Skeletal muscle tissue (tissue), 4 donors: Measurements from ENCODE around the gene AGXT2. TPM values are rescaled to one million over a fixed set of nuclear protein-coding genes. Genes with fewer than 3 reads are reported as not detected.

Experiments used
- H3K27ac ChIP-seq: one replicate; pipeline ENCODE4 v1.7.0; 2013; ENCODE audit warnings: mild to moderate bottlenecking, low read depth, low read length, inconsistent platforms
- H3K27me3 ChIP-seq, 3 donors: one replicate each; pipeline ENCODE4 v1.7.0; 2013; ENCODE audit warnings: low read length in 3 of 3; ENCODE audit not compliant: control insufficient read depth in 3 of 3, insufficient read depth in 3 of 3
- H3K36me3 ChIP-seq, 3 donors: one replicate each; pipeline ENCODE4 v1.7.0; 2013; ENCODE audit warnings: low read length in 3 of 3; ENCODE audit not compliant: control insufficient read depth in 3 of 3, insufficient read depth in 3 of 3
- H3K4me1 ChIP-seq, 3 donors: one replicate each; pipeline ENCODE4 v1.7.0; 2013; ENCODE audit warnings: low read length in 3 of 3, mild to moderate bottlenecking in 3 of 3; ENCODE audit not compliant: control insufficient read depth in 3 of 3, insufficient read depth in 3 of 3
- H3K4me3 ChIP-seq, 3 donors: one replicate each; pipeline ENCODE4 v1.7.0; 2013; ENCODE audit warnings: low read length in 3 of 3
- H3K9ac ChIP-seq, 3 donors: one replicate each; pipeline ENCODE4 v1.7.0; 2013; ENCODE audit warnings: low read length in 3 of 3, mild to moderate bottlenecking in 3 of 3, moderate library complexity in 2 of 3, low read depth in 1 of 3
- H3K9me3 ChIP-seq, 3 donors: one replicate each; pipeline ENCODE4 v1.7.0; 2013; ENCODE audit warnings: low read length in 3 of 3; ENCODE audit not compliant: control insufficient read depth in 3 of 3
- total RNA-seq: library from RNA; depleted of rRNA; stranded (reverse); fragments of >200 nt; gene quantifications from one replicate; pipeline ENCODE4 v1.2.3, GENCODE V29; 2014
- donor health status: Osteomylitis.

AGXT2 gene
- not detected for total RNA-seq

GRCh38 chr5:35047785-35048404 lies at the start of gene AGXT2:
Gene AGXT2 (minus strand): TSS chr5:35047949. CDS start chr5:35047892, 57 bp downstream.
- Histone ChIP-seq H3K4me3 (no peak within 1 kb of the TSS), H3K9me3 (no peaks in the 10 kb centered on the region), H3K36me3 (no peaks in the 10 kb centered on the region), H3K9ac (no peak within 1 kb of the TSS), H3K4me1 (no peaks in the 10 kb centered on the region), H3K27ac (no peak within 1 kb of the TSS), H3K27me3 (peaks cover 0 to 6% (median 0%) of the 10 kb centered on the region in 3 donors)

- Histone ChIP-seq H3K4me1 (peaks cover 0 to 4% (median 0%) of the 10 kb centered on the region in 3 donors), H3K9me3 (no peaks in the 10 kb centered on the region), H3K36me3 (no peaks in the 10 kb centered on the region), H3K4me3 (no peak overlapping the region), H3K9ac (no peak overlapping the region), H3K27me3 (peaks cover 0 to 2% (median 0%) of the 10 kb centered on the region in 3 donors), H3K27ac (no peak overlapping the region)
These were observed 49.2 kb upstream of the AGXT2 start for GRCh38 chr5:35096932-35097331.

GRCh38 chr5:35096216-35096615 lies 48.5 kb upstream of the AGXT2 start:
- H3K4me3 ChIP-seq, result no peak overlapping the region
- H3K27ac ChIP-seq, result no peak overlapping the region
- no peak overlapping the region for H3K9ac ChIP-seq
- H3K36me3 ChIP-seq, result no peaks in the 10 kb centered on the region
- peaks cover 0 to 4% (median 0%) of the 10 kb centered on the region in 3 donors for H3K4me1 ChIP-seq
- peaks cover 0 to 2% (median 0%) of the 10 kb centered on the region in 3 donors for H3K27me3 ChIP-seq
- no peaks in the 10 kb centered on the region for H3K9me3 ChIP-seq

GRCh38 chr5:35095366-35095765 lies 47.6 kb upstream of the AGXT2 start:
- no peak overlapping the region for H3K27ac ChIP-seq

GRCh38 chr5:35094948-35095347 lies 47.2 kb upstream of the AGXT2 start:
- Histone ChIP-seq H3K4me1 (peaks cover 0 to 4% (median 0%) of the 10 kb centered on the region in 3 donors), H3K4me3 (no peak overlapping the region), H3K36me3 (no peaks in the 10 kb centered on the region), H3K9me3 (no peaks in the 10 kb centered on the region), H3K27me3 (peaks cover 0 to 2% (median 0%) of the 10 kb centered on the region in 3 donors), H3K27ac (no peak overlapping the region), H3K9ac (no peak overlapping the region)

More at GRCh38 chr5:35095366-35095765, 47.6 kb upstream of the AGXT2 start:
- Histone ChIP-seq H3K9me3 (no peaks in the 10 kb centered on the region), H3K4me1 (peaks cover 0 to 4% (median 0%) of the 10 kb centered on the region in 3 donors), H3K9ac (no peak overlapping the region), H3K27me3 (peaks cover 0 to 2% (median 0%) of the 10 kb centered on the region in 3 donors), H3K4me3 (no peak overlapping the region), H3K36me3 (no peaks in the 10 kb centered on the region)

- Histone ChIP-seq H3K4me3 (no peak overlapping the region), H3K27ac (no peak overlapping the region), H3K9me3 (no peaks in the 10 kb centered on the region), H3K27me3 (peaks cover 0 to 2% (median 0%) of the 10 kb centered on the region in 3 donors), H3K36me3 (no peaks in the 10 kb centered on the region), H3K4me1 (peaks cover 0 to 4% (median 0%) of the 10 kb centered on the region in 3 donors), H3K9ac (no peak overlapping the region)
These were observed 45.0 kb upstream of the AGXT2 start for GRCh38 chr5:35092703-35093102.

GRCh38 chr5:35091704-35092103 lies 44.0 kb upstream of the AGXT2 start:
- no peak overlapping the region for H3K4me3 ChIP-seq
- no peak overlapping the region for H3K9ac ChIP-seq
- no peaks in the 10 kb centered on the region for H3K36me3 ChIP-seq
- no peaks in the 10 kb centered on the region for H3K9me3 ChIP-seq
- no peaks in the 10 kb centered on the region for H3K27me3 ChIP-seq
- peaks cover 0 to 4% (median 0%) of the 10 kb centered on the region in 3 donors for H3K4me1 ChIP-seq
- no peak overlapping the region for H3K27ac ChIP-seq

- Histone ChIP-seq H3K4me3 (no peak overlapping the region), H3K4me1 (no peaks in the 10 kb centered on the region)
These were observed 41.9 kb upstream of the AGXT2 start for GRCh38 chr5:35089334-35090314.

GRCh38 chr5:35087991-35088390 lies 40.2 kb upstream of the AGXT2 start:
- Histone ChIP-seq H3K27me3 (no peaks in the 10 kb centered on the region), H3K27ac (no peak overlapping the region), H3K4me3 (no peak overlapping the region), H3K36me3 (no peaks in the 10 kb centered on the region), H3K4me1 (no peaks in the 10 kb centered on the region), H3K9me3 (no peaks in the 10 kb centered on the region), H3K9ac (no peak overlapping the region)

More at GRCh38 chr5:35089334-35090314, 41.9 kb upstream of the AGXT2 start:
- H3K9me3 ChIP-seq, result no peaks in the 10 kb centered on the region
- no peak overlapping the region for H3K27ac ChIP-seq
- no peaks in the 10 kb centered on the region for H3K36me3 ChIP-seq
- H3K9ac ChIP-seq, result no peak overlapping the region
- no peaks in the 10 kb centered on the region for H3K27me3 ChIP-seq

GRCh38 chr5:35083150-35083549 lies 35.4 kb upstream of the AGXT2 start:
- Histone ChIP-seq H3K27me3 (no peaks in the 10 kb centered on the region), H3K4me1 (no peaks in the 10 kb centered on the region), H3K9me3 (no peaks in the 10 kb centered on the region)

More at GRCh38 chr5:35083150-35083549, 35.4 kb upstream of the AGXT2 start:
- H3K27ac ChIP-seq, result no peak overlapping the region
- no peak overlapping the region for H3K9ac ChIP-seq
- H3K4me3 ChIP-seq, result no peak overlapping the region
- no peaks in the 10 kb centered on the region for H3K36me3 ChIP-seq
